Endothelial cell of umbilical vein (primary cell): ENCODE results near the gene PCDH15. TPM values are rescaled to one million over a fixed set of nuclear protein-coding genes. Genes with fewer than 3 reads are reported as not detected.

ENCODE experiments used
- BruUV-seq: library from RNA; stranded (reverse); fragments of 400-500 nt; replicated peaks from 2 replicates; lab custom pipeline; 2021; lab: Mats Ljungman, UMichigan
- CTCF ChIA-PET: fragments of 300-600, 350-600 bp; sonication (Branson Sonifier 250); formaldehyde crosslinking; loops from one replicate; lab custom pipeline; 2021; ENCODE audit warnings: antibody characterized with exemption, inconsistent platforms; lab: Charles Lee
- POLR2A ChIA-PET: fragments of 300-600, 350-600 bp; sonication (Branson Sonifier 250); formaldehyde crosslinking; loops from one replicate; lab custom pipeline; 2021; ENCODE audit warnings: antibody characterized with exemption, inconsistent platforms; lab: Charles Lee
- DNase-seq: peaks from one replicate; pipeline ENCODE4 v3.0.0-alpha.2; 2011; ENCODE audit warnings: low read depth, low spot score
- FAIRE-seq: peaks from 2 replicates; lab custom pipeline; 2011; peaks lifted over from hg19 to GRCh38; lab: Jason Lieb, UNC
- H2AFZ ChIP-seq: 2 replicates; pipeline ENCODE4 v1.6.0; 2012; ENCODE audit warnings: low read depth, low read length, control low read depth, inconsistent platforms
- H3K27ac ChIP-seq: 2 replicates; pipeline ENCODE4 v1.5.1; 2011; ENCODE audit warnings: low read depth, mild to moderate bottlenecking, control low read depth, low read length, moderate library complexity; ENCODE audit not compliant: insufficient read depth
- H3K27me3 ChIP-seq, 2 experiments: 2 replicates each; pipeline versions ENCODE4 v1.6.0 to v1.6.1; 2011; ENCODE audit warnings: low read length in 2 of 2, mixed read lengths in 1 of 2; ENCODE audit not compliant: control insufficient read depth in 2 of 2, insufficient read depth in 2 of 2
- H3K36me3 ChIP-seq, 2 experiments: 2 replicates in 1 of 2; 3 replicates in 1 of 2; pipeline ENCODE4 v1.5.1; 2011; ENCODE audit warnings: low read length in 2 of 2, mild to moderate bottlenecking in 1 of 2, moderate library complexity in 1 of 2; ENCODE audit not compliant: control insufficient read depth in 2 of 2, insufficient read depth in 2 of 2; ENCODE audit errors: extremely low read depth in 1 of 2
- H3K4me1 ChIP-seq: 3 replicates; pipeline ENCODE4 v1.5.1; 2011; ENCODE audit warnings: mild to moderate bottlenecking, low read length; ENCODE audit not compliant: control insufficient read depth, insufficient read depth; ENCODE audit errors: extremely low read depth
- H3K4me2 ChIP-seq: 2 replicates; pipeline ENCODE4 v1.6.1; 2011; ENCODE audit warnings: low read length, control low read depth, mixed read lengths; ENCODE audit not compliant: insufficient read depth
- H3K4me3 ChIP-seq, 3 experiments: fragments of 200-600 bp in 1 of 3; sonication (generic), shearing (Covaris generic) in 1 of 3; replicated peaks in 1 of 3; 2 replicates each; pipeline ENCODE4 v1.5.1; 2011 to 2016; ENCODE audit warnings: control low read depth in 3 of 3, low read length in 3 of 3, mild to moderate bottlenecking in 2 of 3, inconsistent platforms in 1 of 3, low read depth in 1 of 3, moderate library complexity in 1 of 3; ENCODE audit not compliant: insufficient read depth in 1 of 3
- H3K79me2 ChIP-seq: 2 replicates; pipeline ENCODE4 v1.6.0; 2012; ENCODE audit warnings: low read length, inconsistent platforms; ENCODE audit not compliant: control insufficient read depth, insufficient read depth
- H3K9ac ChIP-seq: replicated peaks from 2 replicates; pipeline ENCODE3; 2011; ENCODE audit warnings: low read length, control low read depth; ENCODE audit not compliant: insufficient read depth; ENCODE audit errors: extremely low read depth
- H3K9me1 ChIP-seq: replicated peaks from 3 replicates; pipeline ENCODE4 v1.6.0; 2011; ENCODE audit warnings: mild to moderate bottlenecking, low read length; ENCODE audit not compliant: control insufficient read depth, insufficient read depth; ENCODE audit errors: extremely low read depth
- H3K9me3 ChIP-seq: replicated peaks from 2 replicates; pipeline ENCODE4 v1.5.1; 2012; ENCODE audit warnings: low read length, inconsistent platforms; ENCODE audit not compliant: control insufficient read depth, insufficient read depth
- H4K20me1 ChIP-seq: replicated peaks from 2 replicates; pipeline ENCODE3; 2011; ENCODE audit warnings: mild to moderate bottlenecking, low read length; ENCODE audit not compliant: control insufficient read depth, insufficient read depth; ENCODE audit errors: extremely low read depth
- EZH2 ChIP-seq: IDR thresholded peaks from 2 replicates; pipeline ENCODE4 v1.6.1; 2012; ENCODE audit warnings: borderline replicate concordance, low read depth, mild to moderate bottlenecking, moderate library complexity, low read length, inconsistent platforms; ENCODE audit not compliant: severe bottlenecking
- FOS ChIP-seq: IDR thresholded peaks from 2 replicates; pipeline ENCODE4 v1.6.1; 2011; ENCODE audit warnings: mild to moderate bottlenecking, low read length, moderate library complexity, borderline replicate concordance; ENCODE audit not compliant: insufficient read depth
- GATA2 ChIP-seq: IDR thresholded peaks from 2 replicates; pipeline ENCODE4 v1.7.0; 2011; ENCODE audit warnings: low read depth, mild to moderate bottlenecking, moderate library complexity, mixed read lengths, low read length; ENCODE audit not compliant: insufficient read length, insufficient read depth
- JUN ChIP-seq: IDR thresholded peaks from 2 replicates; pipeline ENCODE4 v1.6.1; 2011; ENCODE audit warnings: borderline replicate concordance, low read depth; ENCODE audit not compliant: insufficient read length, insufficient read depth
- MYC ChIP-seq: IDR thresholded peaks from one replicate; pipeline ENCODE4 v1.6.1; 2011; ENCODE audit warnings: mild to moderate bottlenecking, low read depth, low read length
- POLR2A ChIP-seq: IDR thresholded peaks from 2 replicates; pipeline ENCODE4 v1.6.1; 2012; ENCODE audit warnings: low read depth, mild to moderate bottlenecking, control low read depth, low read length
- POLR2AphosphoS5 ChIP-seq: IDR thresholded peaks from 2 replicates; pipeline ENCODE4 v1.6.1; 2012; ENCODE audit warnings: low read depth, mild to moderate bottlenecking, control low read depth, low read length, moderate library complexity; ENCODE audit not compliant: insufficient read depth
- dilution Hi-C: fragments of 300-500 bp; cut with MboI; formaldehyde crosslinking; loops from one replicate; pipeline ENCODE4 v1.15.0; 2019; ENCODE audit warnings: low sequenced_read_pairs; ENCODE audit not compliant: extremely low pct_ligation_motif_present
- intact Hi-C: fragments of 100-400 bp; cut with micrococcal nuclease; formaldehyde crosslinking; loops from one replicate; pipeline ENCODE4 v1.10.0; 2022
- polyA plus RNA-seq, 4 experiments: library from polyadenylated mRNA; depleted of rRNA in 3 of 4; stranded (reverse) in 3 of 4; unstranded in 1 of 4; fragments of >200 nt; gene quantifications; 2 replicates each; pipeline versions ENCODE4 v1.2.1 to v1.2.3, GENCODE V29; 2011 to 2012; ENCODE audit warnings: missing spikeins in 1 of 4
- total RNA-seq: library from RNA; stranded (reverse); gene quantifications from 2 replicates; pipeline ENCODE4 v1.2.3, GENCODE V29; 2021
- TF ChIP-seq, protein P1 (sequence below), 2 donors: IDR thresholded peaks; 1 replicate in 1 of 2; 2 replicates in 1 of 2; pipeline ENCODE4 v1.5.1; 2011; ENCODE audit warnings: low read length in 2 of 2, mild to moderate bottlenecking in 2 of 2, moderate library complexity in 2 of 2, control low read depth in 1 of 2, inconsistent platforms in 1 of 2, low read depth in 1 of 2; ENCODE audit not compliant: insufficient read depth in 1 of 2; ENCODE audit errors: extremely low read depth in 1 of 2
- TF ChIP-seq, protein P2 (sequence below): IDR thresholded peaks from 2 replicates; pipeline ENCODE4 v1.6.1; 2011; ENCODE audit not compliant: insufficient read depth, insufficient read length

PCDH15 gene
- total and polyA plus RNA-seq, 2 donors (not counting 3 experiments of a cell fraction or from before 2014, with no cell fraction given): 0.04 TPM; not detected in 1

DNA sequence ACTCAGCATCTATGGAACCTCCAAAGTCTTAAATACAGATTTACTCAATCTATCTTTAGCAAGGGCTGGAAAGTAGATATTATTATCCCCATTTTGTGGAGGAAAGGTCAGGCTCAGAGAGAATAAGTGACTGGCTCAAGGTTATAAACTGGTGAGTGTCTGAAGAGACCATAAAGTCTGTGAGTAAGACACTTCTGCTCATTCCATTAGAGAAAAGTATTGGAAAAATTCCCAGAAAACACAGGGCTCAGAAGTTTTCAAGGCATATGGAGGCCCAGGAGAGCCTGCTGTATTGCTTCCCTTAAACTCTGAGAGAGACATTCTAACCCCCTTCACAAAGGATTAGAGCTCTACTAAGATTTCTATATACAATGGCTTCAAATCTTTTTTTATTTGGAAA, 134.8 kb downstream of the PCDH15 start:
- H3K36me3 ChIP-seq: no peaks in the 10 kb centered on the region
- no peaks in the 10 kb centered on the region for H3K9me3 ChIP-seq
- no peaks in the 10 kb centered on the region for H4K20me1 ChIP-seq
- BruUV-seq: no TSS peak
- FAIRE-seq (no peak), DNase-seq (no peak)
- no peak overlapping the region for H3K4me3 ChIP-seq
- TF ChIP-seq EZH2 (no peak), JUN (no peak), FOS (no peak), MYC (no peak), GATA2 (no peak)
- intact Hi-C loops: no loop called here
- H3K79me2 ChIP-seq: no peaks in the 10 kb centered on the region
- H3K27ac ChIP-seq: no peak overlapping the region
- H3K9ac ChIP-seq: no peak overlapping the region
- no peaks in the 10 kb centered on the region for H3K27me3 ChIP-seq
- H3K4me1 ChIP-seq: no peaks in the 10 kb centered on the region
- ChIA-PET CTCF (interaction anchor here (1.0 to 1.8 kb wide), 2 partner anchors 9 to 19 kb away, joined by 3 to 4 read pairs; no protein-coding TSS in a partner anchor), POLR2A (no interaction called here)
- no peak overlapping the region for H3K4me2 ChIP-seq
- no peaks in the 10 kb centered on the region for H3K9me1 ChIP-seq
- dilution Hi-C loops: no loop called here
- no peak overlapping the region for H2AFZ ChIP-seq

DNA sequence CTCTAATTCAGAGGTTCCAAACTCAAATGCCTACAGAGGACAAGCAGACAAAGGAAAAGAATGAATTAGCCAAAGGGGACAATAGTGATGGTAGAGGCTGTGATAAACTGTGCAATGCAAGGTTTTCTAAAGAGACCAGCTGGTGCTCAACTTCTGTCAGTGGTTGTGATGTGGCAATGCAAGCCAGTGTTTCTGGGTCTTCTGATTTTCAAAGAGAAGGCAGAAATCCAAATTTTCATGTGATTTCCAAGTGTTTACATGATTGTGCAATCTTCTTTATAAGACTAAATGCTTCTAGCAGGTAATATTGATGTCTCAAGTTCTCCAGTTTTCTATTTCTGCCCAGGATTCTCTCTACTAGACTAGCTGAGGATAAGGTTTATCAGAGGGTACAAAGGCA, 135.9 kb downstream of the PCDH15 start:
- intact Hi-C loops: no loop called here
- dilution Hi-C loops: no loop called here

More for the DNA sequence above, 135.9 kb downstream of the PCDH15 start:
- Histone ChIP-seq H3K4me1 (no peaks in the 10 kb centered on the region), H4K20me1 (no peaks in the 10 kb centered on the region), H3K9ac (no peak overlapping the region), H3K36me3 (no peaks in the 10 kb centered on the region), H3K9me3 (no peaks in the 10 kb centered on the region), H2AFZ (no peak overlapping the region), H3K79me2 (no peaks in the 10 kb centered on the region), H3K27me3 (no peaks in the 10 kb centered on the region), H3K27ac (no peak overlapping the region), H3K4me2 (no peak overlapping the region), H3K4me3 (no peak overlapping the region), H3K9me1 (no peaks in the 10 kb centered on the region)
- no peak for FAIRE-seq
- no peak for DNase-seq
- ChIA-PET CTCF (interaction anchor here (1.0 kb wide), 1 partner anchor 17 kb away, joined by 3 read pairs; no protein-coding TSS in a partner anchor), POLR2A (no interaction called here)
- no TSS peak for BruUV-seq
- TF ChIP-seq JUN (no peak), EZH2 (no peak), GATA2 (no peak), POLR2A (no peak), MYC (no peak), FOS (no peak), POLR2AphosphoS5 (no peak)
- TF ChIP-seq, protein P1, sequence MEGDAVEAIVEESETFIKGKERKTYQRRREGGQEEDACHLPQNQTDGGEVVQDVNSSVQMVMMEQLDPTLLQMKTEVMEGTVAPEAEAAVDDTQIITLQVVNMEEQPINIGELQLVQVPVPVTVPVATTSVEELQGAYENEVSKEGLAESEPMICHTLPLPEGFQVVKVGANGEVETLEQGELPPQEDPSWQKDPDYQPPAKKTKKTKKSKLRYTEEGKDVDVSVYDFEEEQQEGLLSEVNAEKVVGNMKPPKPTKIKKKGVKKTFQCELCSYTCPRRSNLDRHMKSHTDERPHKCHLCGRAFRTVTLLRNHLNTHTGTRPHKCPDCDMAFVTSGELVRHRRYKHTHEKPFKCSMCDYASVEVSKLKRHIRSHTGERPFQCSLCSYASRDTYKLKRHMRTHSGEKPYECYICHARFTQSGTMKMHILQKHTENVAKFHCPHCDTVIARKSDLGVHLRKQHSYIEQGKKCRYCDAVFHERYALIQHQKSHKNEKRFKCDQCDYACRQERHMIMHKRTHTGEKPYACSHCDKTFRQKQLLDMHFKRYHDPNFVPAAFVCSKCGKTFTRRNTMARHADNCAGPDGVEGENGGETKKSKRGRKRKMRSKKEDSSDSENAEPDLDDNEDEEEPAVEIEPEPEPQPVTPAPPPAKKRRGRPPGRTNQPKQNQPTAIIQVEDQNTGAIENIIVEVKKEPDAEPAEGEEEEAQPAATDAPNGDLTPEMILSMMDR (IDR thresholded peaks at IDR 0.05; ENCODE audit: extremely low read depth in 1 of 2, insufficient read depth in 1 of 2, low read depth in 1 of 2, low read length in 2 of 2): no peak
- TF ChIP-seq, protein P2, sequence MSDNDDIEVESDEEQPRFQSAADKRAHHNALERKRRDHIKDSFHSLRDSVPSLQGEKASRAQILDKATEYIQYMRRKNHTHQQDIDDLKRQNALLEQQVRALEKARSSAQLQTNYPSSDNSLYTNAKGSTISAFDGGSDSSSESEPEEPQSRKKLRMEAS: no peak
